D721Med (cell line): ENCODE measurements around the gene SLC30A10.
"Not testable (repeated sequence)": the region's sequence is repeated elsewhere in the genome, so short reads cannot be mapped to it uniquely, and the experiment has no call there.

Experiments used
- DNase-seq: peaks from one replicate; pipeline ENCODE4 v3.0.0; 2011; ENCODE audit warnings: low spot score; ENCODE audit not compliant: insufficient read length
- FAIRE-seq: peaks from 2 replicates; lab custom pipeline; 2011; peaks lifted over from hg19 to GRCh38; lab: Jason Lieb, UNC
- CTCF ChIP-seq: IDR thresholded peaks from 2 replicates; pipeline ENCODE4 v1.5.1; 2012; ENCODE audit warnings: mild to moderate bottlenecking, control low read depth; ENCODE audit not compliant: insufficient read depth; ENCODE audit errors: missing control alignments

The SLC30A10 gene

GRCh38 chr1:219959540-219960203, 31.3 kb upstream of the SLC30A10 start:
- DNase-seq (no peak), FAIRE-seq (peak; percentile 44)
- TF ChIP-seq CTCF, result no peak

GRCh38 chr1:219958875-219959417, 30.6 kb upstream of the SLC30A10 start:
- FAIRE-seq (no peak), DNase-seq (no peak)
- TF ChIP-seq CTCF, result no peak

GRCh38 chr1:219954736-219955421, 26.5 kb upstream of the SLC30A10 start:
- TF ChIP-seq CTCF, result no peak
- DNase-seq, result no peak
- peak; percentile 60 for FAIRE-seq

GRCh38 chr1:219954052-219954451, 25.7 kb upstream of the SLC30A10 start:
- FAIRE-seq, result no peak

GRCh38 chr1:219952361-219952760, 24.0 kb upstream of the SLC30A10 start:
- no peak for DNase-seq
- peak; percentile 80 for FAIRE-seq
- no peak for TF ChIP-seq CTCF

More at GRCh38 chr1:219954052-219954451, 25.7 kb upstream of the SLC30A10 start:
- no peak for TF ChIP-seq CTCF
- no peak for DNase-seq

GRCh38 chr1:219949227-219949626, 20.9 kb upstream of the SLC30A10 start:
- not testable (repeated sequence) for FAIRE-seq, DNase-seq

GRCh38 chr1:219948766-219949165, 20.4 kb upstream of the SLC30A10 start:
- FAIRE-seq, DNase-seq: not testable (repeated sequence)

GRCh38 chr1:219945795-219946194, 17.4 kb upstream of the SLC30A10 start:
- FAIRE-seq, result no peak
- TF ChIP-seq CTCF, result no peak
- no peak for DNase-seq
